SH-SY5Y (cell line): ENCODE measurements around the gene NRG2.

Source experiments
- GATA2 ChIP-seq: IDR thresholded peaks from 2 replicates; pipeline ENCODE4 v1.6.1; 2011; ENCODE audit warnings: mild to moderate bottlenecking, low read depth, low read length
- GATA3 ChIP-seq: IDR thresholded peaks from 2 replicates; pipeline ENCODE4 v1.6.1; 2011; ENCODE audit warnings: low read depth, mild to moderate bottlenecking, low read length, moderate library complexity

DNA sequence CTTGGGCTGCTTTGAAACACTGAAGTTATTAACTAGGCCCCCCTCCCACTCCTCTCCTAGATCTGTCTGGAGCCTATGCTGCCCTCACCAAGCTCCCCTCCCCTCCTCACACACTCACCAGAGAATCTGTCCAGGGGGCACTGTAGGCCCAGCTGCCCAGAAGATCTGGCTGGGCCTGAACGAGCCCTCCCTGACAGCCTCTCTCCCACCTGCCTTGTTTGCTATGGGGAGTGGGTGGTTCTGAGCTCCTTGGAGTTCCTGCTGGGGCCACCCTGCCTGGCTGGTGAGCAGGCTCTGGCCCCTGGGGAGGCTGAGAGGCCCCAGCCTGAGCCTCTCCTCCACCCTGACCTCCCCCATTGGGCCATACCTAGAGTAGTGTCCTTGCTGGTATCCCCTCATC, 172.4 kb downstream of the NRG2 start:
- TF ChIP-seq GATA3 (no peak), GATA2 (no peak)
